Vagina (tissue), 2 donors: ENCODE data around the gene SSX2IP. TPM values are rescaled to one million over a fixed set of nuclear protein-coding genes. Genes with fewer than 3 reads are reported as not detected.

Experiments used
- DNase-seq, 2 donors: peaks; one replicate each; pipeline ENCODE4 v3.0.0-alpha.2; 2017; ENCODE audit errors: extremely low spot score in 2 of 2
- H3K27ac ChIP-seq: fragments of 200-600 bp; sonication (generic); one replicate; pipeline ENCODE4 v1.5.1; 2019
- H3K27me3 ChIP-seq: fragments of 200-600 bp; sonication (generic); one replicate; pipeline ENCODE4 v1.5.1; 2019
- H3K36me3 ChIP-seq, 2 donors: fragments of 200-600 bp; sonication (generic); one replicate each; pipeline ENCODE4 v1.5.1; 2017 to 2019
- H3K4me1 ChIP-seq: fragments of 200-600 bp; sonication (generic); one replicate; pipeline ENCODE4 v1.5.1; 2019
- H3K4me3 ChIP-seq, 2 donors: fragments of 200-600 bp; sonication (generic); 1 replicate in 1 of 2; 2 replicates in 1 of 2; pipeline ENCODE4 v1.5.1; 2016 to 2019
- H3K9me3 ChIP-seq: fragments of 200-600 bp; sonication (generic); one replicate; pipeline ENCODE4 v1.5.1; 2019
- POLR2A ChIP-seq, 2 donors: fragments of 450-650 bp; IDR thresholded peaks; one replicate each; pipeline ENCODE4 v1.6.1; 2017; ENCODE audit warnings: antibody characterized with exemption in 2 of 2, mild to moderate bottlenecking in 2 of 2, moderate library complexity in 2 of 2
- POLR2AphosphoS5 ChIP-seq, 2 donors: sonication (generic); formaldehyde crosslinking; IDR thresholded peaks; one replicate each; pipeline ENCODE4 v1.9.0; 2017; ENCODE audit warnings: antibody characterized with exemption in 2 of 2, mild to moderate bottlenecking in 2 of 2, low read depth in 1 of 2; ENCODE audit not compliant: insufficient read depth in 1 of 2
- intact Hi-C: fragments of 100-400 bp; cut with DNase I; formaldehyde crosslinking; loops from one replicate; pipeline ENCODE4 v1.15.1; 2023
- total RNA-seq: library from RNA; depleted of rRNA; stranded (reverse); fragments of >200 nt; gene quantifications from one replicate; pipeline ENCODE4 v1.2.3, GENCODE V29; 2016
- TF ChIP-seq, protein P1 (sequence below), 3 experiments: fragments of 450-650 bp in 2 of 3; fragments of 200-600 bp in 1 of 3; sonication (generic) in 1 of 3; IDR thresholded peaks; one replicate each; pipeline ENCODE4 v1.5.1; 2017 to 2019; ENCODE audit warnings: antibody characterized with exemption in 3 of 3, mild to moderate bottlenecking in 2 of 3, moderate library complexity in 2 of 3

Gene SSX2IP
- total RNA-seq, 1 donor from 2014 or later: 8.3 TPM

DNA sequence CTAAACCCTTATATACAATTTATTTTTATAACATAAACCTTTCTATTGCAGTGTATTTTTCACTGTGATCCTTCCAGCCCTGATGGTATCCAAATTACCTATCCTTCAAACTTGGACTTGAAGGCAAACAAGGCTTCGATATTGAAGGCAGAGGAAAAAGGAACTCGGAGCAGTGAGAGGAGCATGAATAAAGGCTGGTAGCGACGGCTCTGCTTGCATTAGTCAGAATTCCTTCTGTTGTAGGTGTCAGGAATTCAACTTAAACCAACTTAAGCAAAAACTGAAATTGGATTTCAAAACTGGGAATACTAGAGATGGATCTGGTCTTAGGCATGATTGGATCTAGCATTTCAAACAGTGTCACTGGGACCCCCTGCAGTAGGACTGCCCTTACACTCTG is 17.8 kb upstream of the SSX2IP start:
- Histone ChIP-seq H3K27ac (no peak overlapping the region), H3K4me3 (no peak overlapping the region), H3K9me3 (no peaks in the 10 kb centered on the region), H3K4me1 (no peaks in the 10 kb centered on the region), H3K36me3 (no peaks in the 10 kb centered on the region), H3K27me3 (no peaks in the 10 kb centered on the region)
- TF ChIP-seq POLR2AphosphoS5 (IDR thresholded peaks at IDR 0.05; ENCODE audit: insufficient read depth in 1 of 2, low read depth in 1 of 2) (no peak), POLR2A (IDR thresholded peaks at IDR 0.05) (no peak)
- TF ChIP-seq, protein P1, sequence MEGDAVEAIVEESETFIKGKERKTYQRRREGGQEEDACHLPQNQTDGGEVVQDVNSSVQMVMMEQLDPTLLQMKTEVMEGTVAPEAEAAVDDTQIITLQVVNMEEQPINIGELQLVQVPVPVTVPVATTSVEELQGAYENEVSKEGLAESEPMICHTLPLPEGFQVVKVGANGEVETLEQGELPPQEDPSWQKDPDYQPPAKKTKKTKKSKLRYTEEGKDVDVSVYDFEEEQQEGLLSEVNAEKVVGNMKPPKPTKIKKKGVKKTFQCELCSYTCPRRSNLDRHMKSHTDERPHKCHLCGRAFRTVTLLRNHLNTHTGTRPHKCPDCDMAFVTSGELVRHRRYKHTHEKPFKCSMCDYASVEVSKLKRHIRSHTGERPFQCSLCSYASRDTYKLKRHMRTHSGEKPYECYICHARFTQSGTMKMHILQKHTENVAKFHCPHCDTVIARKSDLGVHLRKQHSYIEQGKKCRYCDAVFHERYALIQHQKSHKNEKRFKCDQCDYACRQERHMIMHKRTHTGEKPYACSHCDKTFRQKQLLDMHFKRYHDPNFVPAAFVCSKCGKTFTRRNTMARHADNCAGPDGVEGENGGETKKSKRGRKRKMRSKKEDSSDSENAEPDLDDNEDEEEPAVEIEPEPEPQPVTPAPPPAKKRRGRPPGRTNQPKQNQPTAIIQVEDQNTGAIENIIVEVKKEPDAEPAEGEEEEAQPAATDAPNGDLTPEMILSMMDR (IDR thresholded peaks at IDR 0.05): no peak
- intact Hi-C loops: no loop called here
- DNase-seq: no peak

DNA sequence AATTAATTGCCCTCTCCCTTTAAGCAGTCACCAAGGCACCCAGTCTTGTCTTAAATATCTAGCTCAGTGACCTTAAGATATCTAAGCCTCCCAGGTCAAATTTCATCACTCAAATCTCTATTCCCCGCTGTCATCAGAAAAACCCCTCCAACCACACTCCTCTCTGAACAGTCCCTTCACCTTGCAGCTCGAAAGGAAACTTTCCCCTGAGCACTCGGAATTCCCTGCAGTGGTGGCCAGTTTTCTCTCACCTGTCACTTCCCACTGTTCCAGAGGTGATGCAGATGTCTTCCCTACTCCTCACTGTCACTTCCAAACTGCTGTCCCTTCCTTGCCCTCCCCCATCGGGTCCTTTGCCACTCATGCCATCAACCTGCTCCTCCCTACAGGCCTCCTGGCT is 15.3 kb upstream of the SSX2IP start:
- no peak for DNase-seq
- intact Hi-C loops: no loop called here
- H3K27ac ChIP-seq: no peak overlapping the region
- H3K9me3 ChIP-seq: no peaks in the 10 kb centered on the region
- H3K4me1 ChIP-seq: peaks cover 10% of the 10 kb centered on the region
- no peak overlapping the region for H3K4me3 ChIP-seq
- H3K27me3 ChIP-seq: no peaks in the 10 kb centered on the region
- TF ChIP-seq POLR2A (IDR thresholded peaks at IDR 0.05) (no peak), POLR2AphosphoS5 (IDR thresholded peaks at IDR 0.05; ENCODE audit: insufficient read depth in 1 of 2, low read depth in 1 of 2) (no peak)
- TF ChIP-seq, protein P1 (IDR thresholded peaks at IDR 0.05): no peak
- no peaks in the 10 kb centered on the region for H3K36me3 ChIP-seq

DNA sequence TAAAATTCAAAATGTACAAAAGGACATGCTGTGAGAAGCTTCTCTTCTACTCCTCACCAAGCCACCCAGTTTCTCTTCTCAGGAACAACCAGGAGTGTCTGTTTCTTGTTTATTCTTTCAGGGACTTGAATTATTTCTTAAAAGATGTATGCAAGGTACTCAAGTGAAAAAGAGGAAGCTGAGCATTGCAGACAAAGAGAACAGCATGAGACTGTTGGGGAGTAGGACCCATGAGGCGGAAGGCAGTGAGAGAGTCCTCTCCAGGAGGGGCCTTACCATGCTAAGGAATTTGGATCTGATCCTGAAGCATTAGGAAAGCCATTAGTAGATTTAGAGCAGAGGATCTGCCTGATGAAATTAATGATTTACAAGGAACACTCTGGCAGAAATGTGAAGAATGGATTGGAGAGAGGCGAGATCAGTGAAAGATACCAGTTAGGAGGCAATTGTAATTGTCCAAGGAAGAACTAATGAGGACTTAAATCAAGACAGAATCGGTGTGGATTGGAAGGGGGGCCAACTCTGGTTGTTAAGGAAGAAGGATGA is 14.7 kb upstream of the SSX2IP start:
- Histone ChIP-seq H3K27me3 (no peaks in the 10 kb centered on the region), H3K9me3 (no peaks in the 10 kb centered on the region), H3K4me3 (no peak overlapping the region), H3K36me3 (no peaks in the 10 kb centered on the region), H3K4me1 (peaks cover 10% of the 10 kb centered on the region), H3K27ac (no peak overlapping the region)
- no peak for DNase-seq
- TF ChIP-seq POLR2A (IDR thresholded peaks at IDR 0.05): no peak
- TF ChIP-seq POLR2AphosphoS5 (IDR thresholded peaks at IDR 0.05; ENCODE audit: insufficient read depth in 1 of 2, low read depth in 1 of 2): no peak
- TF ChIP-seq, protein P1 (IDR thresholded peaks at IDR 0.05): no peak
- intact Hi-C loops: no loop called here

DNA sequence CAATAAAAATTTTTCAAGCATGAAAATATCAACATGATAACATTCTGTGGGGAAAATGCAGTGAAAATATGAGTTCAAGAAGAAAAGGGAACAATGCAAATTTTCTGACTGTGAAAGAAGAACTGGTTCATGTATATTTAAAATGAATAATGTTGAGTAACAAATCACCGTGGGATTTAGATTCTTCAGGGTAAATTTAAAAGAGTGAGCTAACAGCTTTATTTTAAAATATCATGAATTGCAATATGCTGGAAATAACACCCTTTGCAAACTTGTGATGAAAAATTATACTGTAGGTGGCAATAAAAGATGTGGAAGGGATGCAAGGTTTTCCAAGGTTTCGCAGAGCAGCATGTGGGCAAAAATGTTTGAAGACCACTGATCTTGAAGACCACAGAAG is 13.2 kb upstream of the SSX2IP start:
- DNase-seq: no peak
- H3K36me3 ChIP-seq: no peaks in the 10 kb centered on the region
- no peak overlapping the region for H3K4me3 ChIP-seq
- H3K9me3 ChIP-seq: no peaks in the 10 kb centered on the region
- intact Hi-C loops: no loop called here
- H3K27ac ChIP-seq: no peak overlapping the region
- TF ChIP-seq POLR2AphosphoS5 (IDR thresholded peaks at IDR 0.05; ENCODE audit: insufficient read depth in 1 of 2, low read depth in 1 of 2): no peak
- TF ChIP-seq POLR2A (IDR thresholded peaks at IDR 0.05): no peak
- TF ChIP-seq, protein P1 (IDR thresholded peaks at IDR 0.05): no peak
- H3K27me3 ChIP-seq: no peaks in the 10 kb centered on the region
- H3K4me1 ChIP-seq: peaks cover 18% of the 10 kb centered on the region

DNA sequence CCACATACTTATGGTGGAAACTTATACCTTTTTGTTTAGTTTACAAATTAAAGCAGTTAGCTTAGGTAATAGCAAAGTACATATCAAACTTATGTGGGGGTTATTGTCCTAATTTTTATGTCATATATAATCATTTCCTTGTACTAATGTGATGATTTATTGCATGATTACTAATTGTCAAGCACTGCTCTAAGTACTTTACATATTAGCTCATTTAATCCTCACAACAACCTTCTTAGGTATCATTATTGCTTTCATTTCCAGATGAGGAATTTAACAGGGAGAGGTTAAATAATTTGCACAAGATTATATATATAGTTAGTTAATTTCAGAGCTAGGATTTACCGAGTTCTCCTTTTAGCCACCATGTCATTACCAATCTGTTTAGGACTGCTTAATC is 11.9 kb upstream of the SSX2IP start:
- no peak for DNase-seq
- Histone ChIP-seq H3K27me3 (no peaks in the 10 kb centered on the region), H3K27ac (no peak overlapping the region), H3K4me1 (peaks cover 31% of the 10 kb centered on the region), H3K9me3 (no peaks in the 10 kb centered on the region), H3K36me3 (no peaks in the 10 kb centered on the region), H3K4me3 (no peak overlapping the region)
- intact Hi-C loops: no loop called here
- TF ChIP-seq POLR2A (IDR thresholded peaks at IDR 0.05) (no peak), POLR2AphosphoS5 (IDR thresholded peaks at IDR 0.05; ENCODE audit: insufficient read depth in 1 of 2, low read depth in 1 of 2) (no peak)
- TF ChIP-seq, protein P1 (IDR thresholded peaks at IDR 0.05): no peak
